Mucosa of descending colon (tissue), 3 donors: Measurements from ENCODE around the gene SMAD4. TPM values are rescaled to one million over a fixed set of nuclear protein-coding genes. Genes with fewer than 3 reads are reported as not detected.

ENCODE experiments used
- ATAC-seq: fragments of 200-7000 bp; cut with Tn5 transposase; one replicate; pipeline ENCODE4 v1.9.1; 2020; ENCODE audit warnings: mild to moderate bottlenecking, moderate library complexity
- DNase-seq, 3 donors: peaks; one replicate each; pipeline ENCODE4 v3.0.0-alpha.2; 2020
- H3K36me3 ChIP-seq: fragments of 200-600 bp; one replicate; pipeline ENCODE4 v1.8.0; 2021; ENCODE audit warnings: low read depth, mild to moderate bottlenecking
- H3K4me1 ChIP-seq: fragments of 200-600 bp; one replicate; pipeline ENCODE4 v1.8.0; 2021; ENCODE audit warnings: low read depth, mild to moderate bottlenecking
- H3K4me3 ChIP-seq: fragments of 200-600 bp; one replicate; pipeline ENCODE4 v1.8.0; 2021; ENCODE audit warnings: mild to moderate bottlenecking
- H3K9me3 ChIP-seq: fragments of 200-600 bp; one replicate; pipeline ENCODE4 v1.8.0; 2021; ENCODE audit warnings: mild to moderate bottlenecking
- intact Hi-C, 2 donors: fragments of 100-400 bp; cut with DNase I in 1 of 2; cut with micrococcal nuclease in 1 of 2; formaldehyde crosslinking; loops; one replicate each; pipeline versions ENCODE4 v1.11.0 to v1.11.1; 2022; cut with DNase I, micrococcal nuclease
- total RNA-seq, 3 donors: library from RNA; stranded (reverse); fragmentation: NEBNext Ultra II Directional in 2 of 3; extraction: Animal tissue kit (Norgen Biotek cat#: 25700) in 2 of 3; gene quantifications; one replicate each; pipeline versions ENCODE4 v1.2.1 to v1.2.4, GENCODE V29; 2021 to 2023
- TF ChIP-seq, protein P1 (sequence below): fragments of 200-600 bp; IDR thresholded peaks from one replicate; pipeline ENCODE4 v1.8.0; 2022; ENCODE audit warnings: antibody characterized with exemption, mild to moderate bottlenecking
- donor health status: DM: no; HTN: no; CAD: no; lungs with moderate emphysema.
- donor health status: DM: no; HTN: no; CAD: no.
- donor health status: DM: no; HTN: yes; CAD: no.

SMAD4 gene
- total RNA-seq, 3 donors from 2014 or later = 78.7 to 131 (median 93.1) TPM

DNA sequence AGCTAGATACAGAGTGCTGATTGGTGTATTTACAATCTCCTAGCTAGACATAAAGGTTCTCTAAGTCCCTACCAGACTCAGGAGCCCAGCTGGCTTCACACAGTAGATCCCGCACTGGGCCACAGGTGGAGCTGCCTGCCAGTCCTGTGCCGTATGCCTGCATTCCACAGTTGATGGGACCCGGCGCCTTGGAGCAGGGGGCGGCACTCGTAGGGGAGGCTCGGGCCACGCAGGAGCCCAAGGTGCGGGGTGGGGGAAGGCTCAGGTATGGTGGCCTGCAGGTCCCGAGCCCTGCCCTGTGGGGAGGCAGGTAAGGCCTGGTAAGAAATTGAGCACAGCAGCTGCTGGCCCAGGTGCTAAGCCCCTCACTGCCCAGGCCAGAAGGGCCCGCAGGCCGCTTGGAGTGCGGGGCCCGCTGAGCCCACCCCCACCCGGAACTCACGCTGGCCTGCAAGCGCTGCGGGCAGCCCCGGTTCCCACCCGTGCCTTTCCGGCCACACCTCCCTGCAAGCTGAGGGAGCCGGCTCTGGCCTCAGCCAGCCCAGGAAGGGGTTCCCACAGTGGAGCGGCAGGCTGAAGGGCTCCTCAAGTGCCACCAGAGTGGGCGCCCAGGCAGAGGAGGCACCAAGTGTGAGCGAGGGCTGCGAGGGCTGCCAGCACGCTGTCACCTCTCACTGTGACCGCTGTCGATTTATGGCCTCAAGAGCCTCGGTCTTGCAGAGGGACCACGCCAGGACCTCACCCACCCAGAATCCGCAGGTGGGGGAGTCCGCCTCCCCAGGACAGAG, 91.0 kb downstream of the SMAD4 start:
- no peak overlapping the region for H3K4me3 ChIP-seq
- H3K9me3 ChIP-seq = no peaks in the 10 kb centered on the region
- TF ChIP-seq, protein P1, sequence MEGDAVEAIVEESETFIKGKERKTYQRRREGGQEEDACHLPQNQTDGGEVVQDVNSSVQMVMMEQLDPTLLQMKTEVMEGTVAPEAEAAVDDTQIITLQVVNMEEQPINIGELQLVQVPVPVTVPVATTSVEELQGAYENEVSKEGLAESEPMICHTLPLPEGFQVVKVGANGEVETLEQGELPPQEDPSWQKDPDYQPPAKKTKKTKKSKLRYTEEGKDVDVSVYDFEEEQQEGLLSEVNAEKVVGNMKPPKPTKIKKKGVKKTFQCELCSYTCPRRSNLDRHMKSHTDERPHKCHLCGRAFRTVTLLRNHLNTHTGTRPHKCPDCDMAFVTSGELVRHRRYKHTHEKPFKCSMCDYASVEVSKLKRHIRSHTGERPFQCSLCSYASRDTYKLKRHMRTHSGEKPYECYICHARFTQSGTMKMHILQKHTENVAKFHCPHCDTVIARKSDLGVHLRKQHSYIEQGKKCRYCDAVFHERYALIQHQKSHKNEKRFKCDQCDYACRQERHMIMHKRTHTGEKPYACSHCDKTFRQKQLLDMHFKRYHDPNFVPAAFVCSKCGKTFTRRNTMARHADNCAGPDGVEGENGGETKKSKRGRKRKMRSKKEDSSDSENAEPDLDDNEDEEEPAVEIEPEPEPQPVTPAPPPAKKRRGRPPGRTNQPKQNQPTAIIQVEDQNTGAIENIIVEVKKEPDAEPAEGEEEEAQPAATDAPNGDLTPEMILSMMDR = no peak
- ATAC-seq (no peak), DNase-seq (no peak)
- H3K36me3 ChIP-seq = no peaks in the 10 kb centered on the region
- intact Hi-C loops = no loop called here
- no peaks in the 10 kb centered on the region for H3K4me1 ChIP-seq

DNA sequence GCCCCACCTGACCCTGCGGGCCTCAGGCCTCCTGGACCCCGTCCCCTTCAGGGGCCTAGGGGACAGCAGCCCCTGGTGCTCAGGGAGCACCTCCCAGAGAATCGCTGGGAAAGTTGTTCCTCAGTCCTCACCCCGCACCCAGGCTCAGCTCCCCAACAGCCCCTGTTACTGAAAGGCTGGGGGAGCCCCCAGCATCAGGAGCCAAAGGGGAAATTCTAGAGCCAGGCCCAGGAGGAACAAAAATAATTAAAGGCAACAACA, 91.5 kb downstream of the SMAD4 start:
- no peak for ATAC-seq
- H3K4me1 ChIP-seq = no peaks in the 10 kb centered on the region
- DNase-seq = no peak
- no peaks in the 10 kb centered on the region for H3K9me3 ChIP-seq
- TF ChIP-seq, protein P1 = no peak
- intact Hi-C loops = no loop called here
- no peaks in the 10 kb centered on the region for H3K36me3 ChIP-seq
- no peak overlapping the region for H3K4me3 ChIP-seq

DNA sequence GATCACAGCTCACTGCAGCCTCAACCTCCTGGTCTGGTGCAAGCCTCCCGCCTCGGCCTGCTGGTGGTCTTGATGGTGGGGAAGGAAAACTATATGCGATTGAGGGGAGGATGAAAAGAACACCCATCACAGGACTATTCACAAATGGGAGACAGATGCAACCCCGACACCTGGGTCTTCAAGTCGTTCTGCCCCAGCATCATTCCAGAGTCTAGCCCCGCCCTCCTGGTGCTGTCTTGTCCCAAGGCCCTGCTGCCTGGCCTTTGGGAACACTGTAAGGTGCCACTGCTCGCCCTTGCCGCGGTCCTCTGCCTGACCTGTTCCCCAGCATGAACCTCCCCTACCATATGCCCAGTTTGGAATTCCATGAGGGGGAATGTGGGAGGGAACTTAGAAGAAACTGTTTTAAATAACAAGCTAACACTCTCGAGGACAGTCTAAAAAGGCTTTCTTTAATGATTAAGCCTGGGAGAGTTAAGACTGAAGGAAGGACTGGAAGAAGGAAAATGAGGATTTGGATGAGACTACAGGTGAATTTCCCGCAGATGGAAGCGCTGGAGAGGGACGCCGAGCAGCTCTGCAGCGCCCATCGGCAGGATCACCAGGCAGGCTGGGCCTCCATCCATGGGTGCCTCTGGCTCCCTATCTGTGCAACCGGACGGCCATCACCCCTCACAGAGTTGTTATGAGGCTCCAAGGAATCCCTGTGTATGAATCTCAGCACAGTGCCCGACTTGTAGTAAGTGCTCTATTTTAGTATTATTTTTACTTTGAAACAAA, 92.4 kb downstream of the SMAD4 start:
- no peaks in the 10 kb centered on the region for H3K36me3 ChIP-seq
- intact Hi-C loops = no loop called here
- DNase-seq (no peak), ATAC-seq (no peak)
- H3K4me3 ChIP-seq = no peak overlapping the region
- H3K9me3 ChIP-seq = no peaks in the 10 kb centered on the region
- no peaks in the 10 kb centered on the region for H3K4me1 ChIP-seq
- TF ChIP-seq, protein P1 = no peak

DNA sequence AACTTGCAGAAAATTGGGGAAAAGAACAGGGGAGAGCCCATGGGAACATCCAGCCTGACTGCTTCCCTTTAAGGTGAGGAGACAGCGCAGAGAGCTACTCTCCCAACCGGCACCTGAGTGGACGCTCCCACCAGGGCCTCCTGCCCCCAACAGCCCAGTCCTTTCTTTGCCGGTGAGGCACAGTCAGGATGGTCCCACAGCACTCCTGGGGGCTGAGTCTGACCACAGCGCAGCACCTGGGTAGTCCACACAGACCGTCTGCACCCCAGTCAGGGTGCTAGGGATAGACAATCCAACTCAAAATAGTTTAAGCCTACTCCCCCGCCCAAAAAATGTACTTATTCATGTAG, 93.0 kb downstream of the SMAD4 start:
- Histone ChIP-seq H3K9me3 (no peaks in the 10 kb centered on the region), H3K4me3 (no peak overlapping the region), H3K36me3 (no peaks in the 10 kb centered on the region), H3K4me1 (no peaks in the 10 kb centered on the region)
- TF ChIP-seq, protein P1 = no peak
- no peak for ATAC-seq
- no peak for DNase-seq
- intact Hi-C loops = no loop called here

DNA sequence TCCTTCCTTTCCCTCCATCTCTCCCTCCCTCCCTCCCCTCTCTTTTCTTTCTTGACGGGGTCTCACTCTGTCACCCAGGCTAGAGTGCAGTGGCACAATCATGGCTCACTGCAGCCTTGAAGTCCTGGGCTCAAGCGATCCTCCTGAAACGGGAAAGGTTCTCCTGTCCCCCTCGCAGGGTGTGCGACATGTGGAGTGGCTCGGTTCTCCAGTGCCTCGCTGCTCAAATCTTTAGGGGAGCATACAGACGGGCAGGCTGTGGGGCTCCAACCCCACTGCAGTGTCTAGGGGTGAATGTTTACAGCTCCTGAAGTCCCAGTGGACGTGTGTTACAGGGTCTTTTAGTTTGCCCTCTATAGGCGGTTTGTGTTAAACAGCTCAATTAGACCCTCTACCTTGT, 93.5 kb downstream of the SMAD4 start:
- ATAC-seq (no peak), DNase-seq (no peak)
- H3K36me3 ChIP-seq = no peaks in the 10 kb centered on the region
- H3K4me3 ChIP-seq = no peak overlapping the region
- no peaks in the 10 kb centered on the region for H3K9me3 ChIP-seq
- intact Hi-C loops = no loop called here
- no peaks in the 10 kb centered on the region for H3K4me1 ChIP-seq
- TF ChIP-seq, protein P1 = no peak
